Measurements from ENCODE around the gene EIF4G1. TPM values are rescaled to one million over a fixed set of nuclear protein-coding genes. Genes with fewer than 3 reads are reported as not detected.

The EIF4G1 gene
- total and polyA plus RNA-seq, 2 experiments from 2014 or later: 227 to 552 TPM

DNA sequence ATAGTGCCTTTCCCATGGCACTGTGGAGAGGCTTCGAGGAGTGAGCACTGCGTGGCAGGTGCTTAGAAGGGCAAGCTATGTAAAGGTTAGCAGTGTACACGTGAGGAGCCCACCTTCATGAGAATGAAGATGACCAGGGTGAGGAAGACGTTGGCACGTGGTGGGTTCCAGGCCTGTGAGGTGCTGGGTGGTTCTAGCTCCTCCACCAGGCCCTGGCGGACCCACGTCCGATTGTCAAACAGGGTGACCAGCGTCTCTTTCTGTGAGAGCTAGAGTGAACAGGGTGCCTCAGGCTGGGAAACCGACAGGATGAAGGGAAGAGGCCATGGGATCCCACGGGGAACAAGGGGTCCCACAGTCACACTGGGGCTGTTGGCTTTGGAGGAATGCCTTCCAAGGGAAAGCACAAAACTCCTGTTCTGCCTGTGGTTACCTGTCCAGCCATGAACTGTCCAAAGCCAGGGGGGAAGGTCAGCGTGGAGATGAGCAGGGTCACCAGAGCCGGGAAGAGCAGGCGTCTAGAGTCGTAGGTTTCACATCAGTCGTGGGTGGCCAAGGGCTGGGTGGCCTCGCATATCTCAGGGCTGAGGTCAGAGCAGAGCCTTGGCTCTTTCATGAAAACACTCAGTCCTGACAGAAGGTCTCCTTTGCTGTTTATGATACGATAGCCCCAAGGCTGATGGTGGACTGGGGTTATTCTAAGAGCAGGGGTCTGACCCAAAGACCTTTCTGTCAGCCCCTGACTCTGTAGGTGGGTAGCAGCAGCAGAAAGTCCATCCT, 41.0 kb downstream of the EIF4G1 start:
- ATAC-seq: no peak
- H3K4me3 Mint-ChIP-seq: no peak overlapping the region
- Histone ChIP-seq H4K20me1 (replicated peaks; ENCODE audit: insufficient read depth) (no peaks in the 10 kb centered on the region), H3K36me3 (ENCODE audit: insufficient read depth) (0 out of 2 replicates have a peak, but pooled peaks cover 3% of the 10 kb centered on the region), H3K4me1 (ENCODE audit: insufficient read depth) (peaks cover 12% of the 10 kb centered on the region), H3K27ac (ENCODE audit: low read depth) (no peak overlapping the region), H3K27me3 (ENCODE audit: insufficient read depth) (peaks cover 6% of the 10 kb centered on the region), H3K4me3 (no peak overlapping the region), H2AFZ (no peak overlapping the region), H3K4me2 (no peak overlapping the region), H3F3A (replicated peaks; ENCODE audit: low read depth) (0 out of 2 replicates have a peak, but pooled peaks cover 2% of the 10 kb centered on the region), H3K79me2 (replicated peaks; ENCODE audit: insufficient read depth) (no peaks in the 10 kb centered on the region), H3K9me2 (ENCODE audit: insufficient read depth) (no peaks in the 10 kb centered on the region)
- no peak overlapping the region for H3K27ac Mint-ChIP-seq
- peaks cover 10% of the 10 kb centered on the region for H3K27me3 Mint-ChIP-seq (ENCODE audit: insufficient read depth, low read depth, poor library complexity)
- TF ChIP-seq ZNF114 (CRISPR knock-in tag; IDR thresholded peaks at IDR 0.05): no peak
- TF ChIP-seq CREB1 (CRISPR knock-in tag; IDR thresholded peaks at IDR 0.05; ENCODE audit: low read depth): no peak
- TF ChIP-seq, protein P1, sequence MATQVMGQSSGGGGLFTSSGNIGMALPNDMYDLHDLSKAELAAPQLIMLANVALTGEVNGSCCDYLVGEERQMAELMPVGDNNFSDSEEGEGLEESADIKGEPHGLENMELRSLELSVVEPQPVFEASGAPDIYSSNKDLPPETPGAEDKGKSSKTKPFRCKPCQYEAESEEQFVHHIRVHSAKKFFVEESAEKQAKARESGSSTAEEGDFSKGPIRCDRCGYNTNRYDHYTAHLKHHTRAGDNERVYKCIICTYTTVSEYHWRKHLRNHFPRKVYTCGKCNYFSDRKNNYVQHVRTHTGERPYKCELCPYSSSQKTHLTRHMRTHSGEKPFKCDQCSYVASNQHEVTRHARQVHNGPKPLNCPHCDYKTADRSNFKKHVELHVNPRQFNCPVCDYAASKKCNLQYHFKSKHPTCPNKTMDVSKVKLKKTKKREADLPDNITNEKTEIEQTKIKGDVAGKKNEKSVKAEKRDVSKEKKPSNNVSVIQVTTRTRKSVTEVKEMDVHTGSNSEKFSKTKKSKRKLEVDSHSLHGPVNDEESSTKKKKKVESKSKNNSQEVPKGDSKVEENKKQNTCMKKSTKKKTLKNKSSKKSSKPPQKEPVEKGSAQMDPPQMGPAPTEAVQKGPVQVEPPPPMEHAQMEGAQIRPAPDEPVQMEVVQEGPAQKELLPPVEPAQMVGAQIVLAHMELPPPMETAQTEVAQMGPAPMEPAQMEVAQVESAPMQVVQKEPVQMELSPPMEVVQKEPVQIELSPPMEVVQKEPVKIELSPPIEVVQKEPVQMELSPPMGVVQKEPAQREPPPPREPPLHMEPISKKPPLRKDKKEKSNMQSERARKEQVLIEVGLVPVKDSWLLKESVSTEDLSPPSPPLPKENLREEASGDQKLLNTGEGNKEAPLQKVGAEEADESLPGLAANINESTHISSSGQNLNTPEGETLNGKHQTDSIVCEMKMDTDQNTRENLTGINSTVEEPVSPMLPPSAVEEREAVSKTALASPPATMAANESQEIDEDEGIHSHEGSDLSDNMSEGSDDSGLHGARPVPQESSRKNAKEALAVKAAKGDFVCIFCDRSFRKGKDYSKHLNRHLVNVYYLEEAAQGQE (IDR thresholded peaks at IDR 0.05; ENCODE audit: unreplicated experiment): no peak
- no peak for TF ChIP-seq POLR2AphosphoS5 (IDR thresholded peaks at IDR 0.05; ENCODE audit: low read depth)
- no peak for TF ChIP-seq STAT1 (IDR thresholded peaks at IDR 0.05; ENCODE audit: unreplicated experiment)
- TF ChIP-seq ZNF331 (CRISPR knock-in tag; IDR thresholded peaks at IDR 0.05; ENCODE audit: low read depth): no peak
- TF ChIP-seq, protein P2, sequence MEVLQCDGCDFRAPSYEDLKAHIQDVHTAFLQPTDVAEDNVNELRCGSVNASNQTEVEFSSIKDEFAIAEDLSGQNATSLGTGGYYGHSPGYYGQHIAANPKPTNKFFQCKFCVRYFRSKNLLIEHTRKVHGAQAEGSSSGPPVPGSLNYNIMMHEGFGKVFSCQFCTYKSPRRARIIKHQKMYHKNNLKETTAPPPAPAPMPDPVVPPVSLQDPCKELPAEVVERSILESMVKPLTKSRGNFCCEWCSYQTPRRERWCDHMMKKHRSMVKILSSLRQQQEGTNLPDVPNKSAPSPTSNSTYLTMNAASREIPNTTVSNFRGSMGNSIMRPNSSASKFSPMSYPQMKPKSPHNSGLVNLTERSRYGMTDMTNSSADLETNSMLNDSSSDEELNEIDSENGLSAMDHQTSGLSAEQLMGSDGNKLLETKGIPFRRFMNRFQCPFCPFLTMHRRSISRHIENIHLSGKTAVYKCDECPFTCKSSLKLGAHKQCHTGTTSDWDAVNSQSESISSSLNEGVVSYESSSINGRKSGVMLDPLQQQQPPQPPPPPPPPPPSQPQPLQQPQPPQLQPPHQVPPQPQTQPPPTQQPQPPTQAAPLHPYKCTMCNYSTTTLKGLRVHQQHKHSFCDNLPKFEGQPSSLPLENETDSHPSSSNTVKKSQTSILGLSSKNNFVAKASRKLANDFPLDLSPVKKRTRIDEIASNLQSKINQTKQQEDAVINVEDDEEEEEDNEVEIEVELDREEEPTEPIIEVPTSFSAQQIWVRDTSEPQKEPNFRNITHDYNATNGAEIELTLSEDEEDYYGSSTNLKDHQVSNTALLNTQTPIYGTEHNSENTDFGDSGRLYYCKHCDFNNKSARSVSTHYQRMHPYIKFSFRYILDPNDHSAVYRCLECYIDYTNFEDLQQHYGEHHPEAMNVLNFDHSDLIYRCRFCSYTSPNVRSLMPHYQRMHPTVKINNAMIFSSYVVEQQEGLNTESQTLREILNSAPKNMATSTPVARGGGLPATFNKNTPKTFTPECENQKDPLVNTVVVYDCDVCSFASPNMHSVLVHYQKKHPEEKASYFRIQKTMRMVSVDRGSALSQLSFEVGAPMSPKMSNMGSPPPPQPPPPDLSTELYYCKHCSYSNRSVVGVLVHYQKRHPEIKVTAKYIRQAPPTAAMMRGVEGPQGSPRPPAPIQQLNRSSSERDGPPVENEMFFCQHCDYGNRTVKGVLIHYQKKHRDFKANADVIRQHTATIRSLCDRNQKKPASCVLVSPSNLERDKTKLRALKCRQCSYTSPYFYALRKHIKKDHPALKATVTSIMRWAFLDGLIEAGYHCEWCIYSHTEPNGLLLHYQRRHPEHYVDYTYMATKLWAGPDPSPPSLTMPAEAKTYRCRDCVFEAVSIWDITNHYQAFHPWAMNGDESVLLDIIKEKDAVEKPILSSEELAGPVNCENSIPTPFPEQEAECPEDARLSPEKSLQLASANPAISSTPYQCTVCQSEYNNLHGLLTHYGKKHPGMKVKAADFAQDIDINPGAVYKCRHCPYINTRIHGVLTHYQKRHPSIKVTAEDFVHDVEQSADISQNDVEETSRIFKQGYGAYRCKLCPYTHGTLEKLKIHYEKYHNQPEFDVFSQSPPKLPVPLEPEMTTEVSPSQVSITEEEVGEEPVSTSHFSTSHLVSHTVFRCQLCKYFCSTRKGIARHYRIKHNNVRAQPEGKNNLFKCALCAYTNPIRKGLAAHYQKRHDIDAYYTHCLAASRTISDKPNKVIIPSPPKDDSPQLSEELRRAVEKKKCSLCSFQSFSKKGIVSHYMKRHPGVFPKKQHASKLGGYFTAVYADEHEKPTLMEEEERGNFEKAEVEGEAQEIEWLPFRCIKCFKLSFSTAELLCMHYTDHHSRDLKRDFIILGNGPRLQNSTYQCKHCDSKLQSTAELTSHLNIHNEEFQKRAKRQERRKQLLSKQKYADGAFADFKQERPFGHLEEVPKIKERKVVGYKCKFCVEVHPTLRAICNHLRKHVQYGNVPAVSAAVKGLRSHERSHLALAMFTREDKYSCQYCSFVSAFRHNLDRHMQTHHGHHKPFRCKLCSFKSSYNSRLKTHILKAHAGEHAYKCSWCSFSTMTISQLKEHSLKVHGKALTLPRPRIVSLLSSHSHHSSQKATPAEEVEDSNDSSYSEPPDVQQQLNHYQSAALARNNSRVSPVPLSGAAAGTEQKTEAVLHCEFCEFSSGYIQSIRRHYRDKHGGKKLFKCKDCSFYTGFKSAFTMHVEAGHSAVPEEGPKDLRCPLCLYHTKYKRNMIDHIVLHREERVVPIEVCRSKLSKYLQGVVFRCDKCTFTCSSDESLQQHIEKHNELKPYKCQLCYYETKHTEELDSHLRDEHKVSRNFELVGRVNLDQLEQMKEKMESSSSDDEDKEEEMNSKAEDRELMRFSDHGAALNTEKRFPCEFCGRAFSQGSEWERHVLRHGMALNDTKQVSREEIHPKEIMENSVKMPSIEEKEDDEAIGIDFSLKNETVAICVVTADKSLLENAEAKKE (CRISPR knock-in tag; IDR thresholded peaks at IDR 0.05): no peak
- TF ChIP-seq, protein P3, sequence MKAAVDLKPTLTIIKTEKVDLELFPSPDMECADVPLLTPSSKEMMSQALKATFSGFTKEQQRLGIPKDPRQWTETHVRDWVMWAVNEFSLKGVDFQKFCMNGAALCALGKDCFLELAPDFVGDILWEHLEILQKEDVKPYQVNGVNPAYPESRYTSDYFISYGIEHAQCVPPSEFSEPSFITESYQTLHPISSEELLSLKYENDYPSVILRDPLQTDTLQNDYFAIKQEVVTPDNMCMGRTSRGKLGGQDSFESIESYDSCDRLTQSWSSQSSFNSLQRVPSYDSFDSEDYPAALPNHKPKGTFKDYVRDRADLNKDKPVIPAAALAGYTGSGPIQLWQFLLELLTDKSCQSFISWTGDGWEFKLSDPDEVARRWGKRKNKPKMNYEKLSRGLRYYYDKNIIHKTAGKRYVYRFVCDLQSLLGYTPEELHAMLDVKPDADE (IDR thresholded peaks at IDR 0.05): no peak
- no peak for TF ChIP-seq EZH2phosphoT487 (IDR thresholded peaks at IDR 0.05; ENCODE audit: unreplicated experiment)
- no peak for TF ChIP-seq EZH2 (IDR thresholded peaks at IDR 0.05; ENCODE audit: low read depth, unreplicated experiment)
- no peak for TF ChIP-seq NANOG (IDR thresholded peaks at IDR 0.05; ENCODE audit: borderline replicate concordance)
- TF ChIP-seq JUNB (IDR thresholded peaks at IDR 0.05; ENCODE audit: unreplicated experiment): no peak
- TF ChIP-seq, protein P4, sequence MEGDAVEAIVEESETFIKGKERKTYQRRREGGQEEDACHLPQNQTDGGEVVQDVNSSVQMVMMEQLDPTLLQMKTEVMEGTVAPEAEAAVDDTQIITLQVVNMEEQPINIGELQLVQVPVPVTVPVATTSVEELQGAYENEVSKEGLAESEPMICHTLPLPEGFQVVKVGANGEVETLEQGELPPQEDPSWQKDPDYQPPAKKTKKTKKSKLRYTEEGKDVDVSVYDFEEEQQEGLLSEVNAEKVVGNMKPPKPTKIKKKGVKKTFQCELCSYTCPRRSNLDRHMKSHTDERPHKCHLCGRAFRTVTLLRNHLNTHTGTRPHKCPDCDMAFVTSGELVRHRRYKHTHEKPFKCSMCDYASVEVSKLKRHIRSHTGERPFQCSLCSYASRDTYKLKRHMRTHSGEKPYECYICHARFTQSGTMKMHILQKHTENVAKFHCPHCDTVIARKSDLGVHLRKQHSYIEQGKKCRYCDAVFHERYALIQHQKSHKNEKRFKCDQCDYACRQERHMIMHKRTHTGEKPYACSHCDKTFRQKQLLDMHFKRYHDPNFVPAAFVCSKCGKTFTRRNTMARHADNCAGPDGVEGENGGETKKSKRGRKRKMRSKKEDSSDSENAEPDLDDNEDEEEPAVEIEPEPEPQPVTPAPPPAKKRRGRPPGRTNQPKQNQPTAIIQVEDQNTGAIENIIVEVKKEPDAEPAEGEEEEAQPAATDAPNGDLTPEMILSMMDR (conservative IDR thresholded peaks at IDR 0.05; ENCODE audit: low read depth in 2 of 2): no peak
- peaks cover 30% of the 10 kb centered on the region for H3K36me3 Mint-ChIP-seq (ENCODE audit: low read depth)
- no peak for DNase-seq (ENCODE audit: low spot score)
- H3K9me3 Mint-ChIP-seq: no peaks in the 10 kb centered on the region
- peaks cover 22% of the 10 kb centered on the region for H3K4me1 Mint-ChIP-seq
